Right lobe of liver (tissue), 6 donors: ENCODE data around the gene LRCH3. TPM values are rescaled to one million over a fixed set of nuclear protein-coding genes. Genes with fewer than 3 reads are reported as not detected.
A peak's percentile ranks its signal among the peaks of the same experiment; 100 is the strongest.

Experiments used
- ATAC-seq, 4 donors: fragments of 200-7000 bp; cut with Tn5 transposase; one replicate each; pipeline ENCODE4 v1.9.1; 2020; ENCODE audit warnings: mild to moderate bottlenecking in 4 of 4, moderate library complexity in 4 of 4
- DNase-seq, 3 donors: peaks; one replicate each; pipeline ENCODE4 v3.0.0-alpha.2; 2020
- H3K27ac ChIP-seq, 3 donors: fragments of 200-600 bp; one replicate each; pipeline ENCODE4 v1.8.0; 2022
- H3K27me3 ChIP-seq, 2 donors: fragments of 200-600 bp; one replicate each; pipeline ENCODE4 v1.8.0; 2022
- H3K36me3 ChIP-seq, 4 donors: fragments of 200-600 bp; sonication (generic) in 1 of 4; one replicate each; pipeline versions ENCODE4 v1.5.1 to v1.8.0; 2017 to 2022; ENCODE audit warnings: control low read depth in 1 of 4
- H3K4me1 ChIP-seq, 4 donors: fragments of 200-600 bp; sonication (generic) in 1 of 4; one replicate each; pipeline versions ENCODE4 v1.5.1 to v1.8.0; 2017 to 2022; ENCODE audit warnings: control low read depth in 1 of 4
- H3K4me3 ChIP-seq, 3 donors: fragments of 200-600 bp; one replicate each; pipeline ENCODE4 v1.8.0; 2022
- H3K9me3 ChIP-seq, 4 donors: fragments of 200-600 bp; sonication (generic) in 1 of 4; one replicate each; pipeline versions ENCODE4 v1.5.1 to v1.8.0; 2017 to 2022; ENCODE audit warnings: control low read depth in 1 of 4
- POLR2A ChIP-seq: fragments of 450-650 bp; IDR thresholded peaks from one replicate; pipeline ENCODE4 v1.6.1; 2017; ENCODE audit warnings: antibody characterized with exemption, mild to moderate bottlenecking
- WGBS: methylation state at CpG from one replicate; pipeline ENCODE4 v1.1.6; 2018; ENCODE audit warnings: low coverage, low lambda C conversion rate; ENCODE audit not compliant: insufficient coverage; ENCODE audit errors: missing lambda C conversion rate; 5-methylcytosine and 5-hydroxymethylcytosine counted together
- intact Hi-C, 2 donors: fragments of 100-400 bp; cut with DNase I; formaldehyde crosslinking; loops; one replicate each; pipeline versions ENCODE4 v1.11.2 to v1.14.1; 2022
- total RNA-seq, 6 experiments: library from RNA; depleted of rRNA in 2 of 6; stranded (reverse); fragments of >200 nt in 2 of 6; fragmentation: NEBNext Ultra II Directional in 3 of 6; extraction: Animal tissue kit (Norgen Biotek cat#: 25700) in 3 of 6; gene quantifications; one replicate each; pipeline versions ENCODE4 v1.1.0 to v1.2.4, GENCODE V29; 2016 to 2023
- TF ChIP-seq, protein P1 (sequence below), 4 donors: fragments of 200-600 bp in 3 of 4; fragments of 450-650 bp in 1 of 4; IDR thresholded peaks; one replicate each; pipeline versions ENCODE4 v1.5.1 to v1.8.0; 2016 to 2022; ENCODE audit warnings: antibody characterized with exemption in 4 of 4, mild to moderate bottlenecking in 2 of 4
- donor health status: DM: no; HTN: yes; CAD: no.
- donor health status: DM: no; HTN: no; CAD: no.
- donor health status: DM: no; HTN: no; CAD: no.
- donor health status: DM: no; HTN: yes; CAD: no.
- donor health status: DM: no; HTN: yes; CAD: no.

The LRCH3 gene
- total RNA-seq, 6 experiments from 2014 or later, result 18.8 to 24.2 (median 21.8) TPM

GRCh38 chr3:197800379-197800778 lies 9.3 kb downstream of the LRCH3 start:
- H3K9me3 ChIP-seq, result no peaks in the 10 kb centered on the region
- intact Hi-C loops, result no loop called here
- 90% methylated on average over 3 of the region's 3 CpGs for WGBS
- no peak overlapping the region for H3K27ac ChIP-seq
- H3K27me3 ChIP-seq, result no peaks in the 10 kb centered on the region
- no peak overlapping the region for H3K4me3 ChIP-seq
- no peak for ATAC-seq
- H3K4me1 ChIP-seq, result no peaks in the 10 kb centered on the region
- TF ChIP-seq, protein P1, sequence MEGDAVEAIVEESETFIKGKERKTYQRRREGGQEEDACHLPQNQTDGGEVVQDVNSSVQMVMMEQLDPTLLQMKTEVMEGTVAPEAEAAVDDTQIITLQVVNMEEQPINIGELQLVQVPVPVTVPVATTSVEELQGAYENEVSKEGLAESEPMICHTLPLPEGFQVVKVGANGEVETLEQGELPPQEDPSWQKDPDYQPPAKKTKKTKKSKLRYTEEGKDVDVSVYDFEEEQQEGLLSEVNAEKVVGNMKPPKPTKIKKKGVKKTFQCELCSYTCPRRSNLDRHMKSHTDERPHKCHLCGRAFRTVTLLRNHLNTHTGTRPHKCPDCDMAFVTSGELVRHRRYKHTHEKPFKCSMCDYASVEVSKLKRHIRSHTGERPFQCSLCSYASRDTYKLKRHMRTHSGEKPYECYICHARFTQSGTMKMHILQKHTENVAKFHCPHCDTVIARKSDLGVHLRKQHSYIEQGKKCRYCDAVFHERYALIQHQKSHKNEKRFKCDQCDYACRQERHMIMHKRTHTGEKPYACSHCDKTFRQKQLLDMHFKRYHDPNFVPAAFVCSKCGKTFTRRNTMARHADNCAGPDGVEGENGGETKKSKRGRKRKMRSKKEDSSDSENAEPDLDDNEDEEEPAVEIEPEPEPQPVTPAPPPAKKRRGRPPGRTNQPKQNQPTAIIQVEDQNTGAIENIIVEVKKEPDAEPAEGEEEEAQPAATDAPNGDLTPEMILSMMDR (IDR thresholded peaks at IDR 0.05), result no peak
- TF ChIP-seq POLR2A, result no peak
- DNase-seq, result no peak
- no peaks in the 10 kb centered on the region for H3K36me3 ChIP-seq

GRCh38 chr3:197801891-197802778 lies 11.1 kb downstream of the LRCH3 start:
- Histone ChIP-seq H3K4me1 (no peaks in the 10 kb centered on the region), H3K36me3 (no peaks in the 10 kb centered on the region), H3K27me3 (no peaks in the 10 kb centered on the region), H3K9me3 (no peaks in the 10 kb centered on the region), H3K27ac (no peak overlapping the region), H3K4me3 (no peak overlapping the region)
- WGBS, result 61% methylated on average over 8 of the region's 8 CpGs
- intact Hi-C loops, result no loop called here
- no peak for TF ChIP-seq POLR2A
- TF ChIP-seq, protein P1 (IDR thresholded peaks at IDR 0.05), result peak; percentile 15 to 36 (median 28)
- ATAC-seq (peak in 3 of 4 donors; percentile 28 to 48 (median 31)), DNase-seq (no peak)

DNA sequence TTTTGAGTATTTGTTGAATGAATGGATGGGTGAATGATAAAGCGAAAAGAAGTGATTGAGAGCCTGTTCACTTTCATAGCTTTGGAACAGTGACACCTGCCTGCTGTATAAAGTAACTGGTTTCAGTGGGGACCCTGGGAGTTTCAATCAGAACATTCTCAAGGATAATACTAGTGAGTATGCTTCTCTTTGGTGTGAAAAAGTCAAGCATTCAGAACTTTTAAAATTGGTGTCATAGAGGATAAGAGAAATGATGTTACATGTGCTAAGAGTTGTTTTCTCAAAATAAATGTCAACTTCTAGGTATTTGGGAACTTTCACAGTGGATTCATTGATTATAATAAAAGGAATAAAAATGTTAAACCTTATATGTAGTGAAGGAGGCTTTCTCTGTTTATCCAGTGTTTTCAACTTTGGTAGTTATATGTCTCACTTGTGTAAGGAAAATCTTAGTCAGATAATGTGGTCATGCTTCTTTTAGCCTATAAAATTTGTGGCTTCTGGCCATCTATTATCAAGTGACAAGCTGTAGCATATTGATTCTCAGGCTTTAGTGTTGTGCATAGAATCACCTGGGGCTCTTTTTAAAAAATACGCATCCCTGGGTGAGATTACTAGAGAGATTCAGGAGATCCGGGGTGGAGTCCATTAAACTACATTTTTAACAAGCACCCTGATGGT lies 11.9 kb downstream of the LRCH3 start:
- no peaks in the 10 kb centered on the region for H3K27me3 ChIP-seq
- H3K4me1 ChIP-seq, result no peaks in the 10 kb centered on the region
- no peak overlapping the region for H3K27ac ChIP-seq
- ATAC-seq (peak in 1 of 4 donors; percentile 22), DNase-seq (no peak)
- H3K36me3 ChIP-seq, result no peaks in the 10 kb centered on the region
- TF ChIP-seq, protein P1 (IDR thresholded peaks at IDR 0.05), result peak in 1 of 4 donors; percentile 13
- TF ChIP-seq POLR2A, result no peak
- intact Hi-C loops, result no loop called here
- no peak overlapping the region for H3K4me3 ChIP-seq
- no peaks in the 10 kb centered on the region for H3K9me3 ChIP-seq
- WGBS, result 96% methylated on average over 3 of the region's 3 CpGs

DNA sequence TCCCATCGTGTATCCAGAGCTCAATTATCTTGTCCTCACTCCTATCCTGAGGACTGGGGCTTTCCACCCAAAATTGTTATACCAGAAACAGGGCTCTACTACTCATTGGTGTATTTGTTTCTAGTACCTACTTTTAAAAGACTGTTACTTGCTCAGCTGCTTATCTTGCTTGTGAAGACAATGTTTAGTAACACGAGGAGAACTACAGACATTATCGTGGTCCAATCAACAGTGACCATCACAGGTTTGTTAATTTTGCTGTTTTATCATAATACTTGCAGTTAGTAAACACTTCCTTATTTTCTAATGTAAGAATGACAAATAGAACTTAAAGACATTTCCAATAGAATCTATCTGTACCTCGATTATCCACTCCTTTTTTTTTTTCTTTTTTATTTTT lies 13.5 kb downstream of the LRCH3 start:
- intact Hi-C loops, result no loop called here
- 65% methylated on average over 4 of the region's 4 CpGs for whole genome bisulfite sequencing
- H3K4me3 ChIP-seq, result no peak overlapping the region
- TF ChIP-seq POLR2A, result no peak
- TF ChIP-seq, protein P1 (IDR thresholded peaks at IDR 0.05), result no peak
- H3K36me3 ChIP-seq, result no peaks in the 10 kb centered on the region
- no peak overlapping the region for H3K27ac ChIP-seq
- no peaks in the 10 kb centered on the region for H3K27me3 ChIP-seq
- ATAC-seq (no peak), DNase-seq (no peak)
- no peaks in the 10 kb centered on the region for H3K4me1 ChIP-seq
- no peaks in the 10 kb centered on the region for H3K9me3 ChIP-seq
